Measurements from ENCODE around the gene BTRC.
A peak's percentile ranks its signal among the peaks of the same experiment; 100 is the strongest.
"Not testable (repeated sequence)": the region's sequence is repeated elsewhere in the genome, so short reads cannot be mapped to it uniquely, and the experiment has no call there.

Gene BTRC

GRCh38 chr10:101330631-101331225 is 23.2 kb upstream of the BTRC start:
- Mint-ChIP-seq H3K36me3 (peaks cover 2% of the 10 kb centered on the region), H3K9me3 (ENCODE audit: low read depth) (no peaks in the 10 kb centered on the region), H3K27ac (no peak overlapping the region), H3K4me3 (no peak overlapping the region), H3K4me1 (ENCODE audit: low read depth) (no peaks in the 10 kb centered on the region), H3K27me3 (peaks cover 9% of the 10 kb centered on the region)

GRCh38 chr10:101331956-101332355 is 22.0 kb upstream of the BTRC start:
- Mint-ChIP-seq H3K36me3 (peaks cover 2% of the 10 kb centered on the region), H3K27ac (no peak overlapping the region), H3K4me1 (ENCODE audit: low read depth) (no peaks in the 10 kb centered on the region), H3K27me3 (peaks cover 4% of the 10 kb centered on the region), H3K4me3 (no peak overlapping the region), H3K9me3 (ENCODE audit: low read depth) (no peaks in the 10 kb centered on the region)

GRCh38 chr10:101334259-101334658 is 19.7 kb upstream of the BTRC start:
- not testable (repeated sequence) for H3K4me3 Mint-ChIP-seq; H3K27ac Mint-ChIP-seq; H3K27me3 Mint-ChIP-seq; H3K9me3 Mint-ChIP-seq (ENCODE audit: low read depth); H3K36me3 Mint-ChIP-seq; H3K4me1 Mint-ChIP-seq (ENCODE audit: low read depth)

GRCh38 chr10:101336382-101336781 is 17.6 kb upstream of the BTRC start:
- Mint-ChIP-seq H3K4me3 (no peak overlapping the region), H3K27ac (no peak overlapping the region), H3K36me3 (no peaks in the 10 kb centered on the region), H3K27me3 (peaks cover 5% of the 10 kb centered on the region), H3K4me1 (ENCODE audit: low read depth) (no peaks in the 10 kb centered on the region), H3K9me3 (ENCODE audit: low read depth) (no peaks in the 10 kb centered on the region)

GRCh38 chr10:101337836-101338235 is 16.1 kb upstream of the BTRC start:
- no peak overlapping the region for H3K27ac Mint-ChIP-seq
- H3K9me3 Mint-ChIP-seq (ENCODE audit: low read depth): no peaks in the 10 kb centered on the region
- peaks cover 2% of the 10 kb centered on the region for H3K27me3 Mint-ChIP-seq
- no peaks in the 10 kb centered on the region for H3K4me1 Mint-ChIP-seq (ENCODE audit: low read depth)
- no peak overlapping the region for H3K4me3 Mint-ChIP-seq
- no peaks in the 10 kb centered on the region for H3K36me3 Mint-ChIP-seq

- Mint-ChIP-seq H3K4me1 (ENCODE audit: low read depth) (no peaks in the 10 kb centered on the region), H3K36me3 (no peaks in the 10 kb centered on the region), H3K27ac (no peak overlapping the region), H3K4me3 (no peak overlapping the region), H3K9me3 (ENCODE audit: low read depth) (no peaks in the 10 kb centered on the region), H3K27me3 (peaks cover 2% of the 10 kb centered on the region)
Observed at GRCh38 chr10:101341438-101341837, 12.5 kb upstream of the BTRC start.

- Mint-ChIP-seq H3K9me3 (ENCODE audit: low read depth) (no peaks in the 10 kb centered on the region), H3K4me3 (no peak overlapping the region)
Observed at GRCh38 chr10:101346177-101346576, 7.8 kb upstream of the BTRC start.

GRCh38 chr10:101351017-101351416 is 2.9 kb upstream of the BTRC start:
- H3K27ac Mint-ChIP-seq: no peak overlapping the region
- peaks cover 4% of the 10 kb centered on the region for H3K27me3 Mint-ChIP-seq
- H3K36me3 Mint-ChIP-seq: no peaks in the 10 kb centered on the region
- no peak overlapping the region for H3K4me3 Mint-ChIP-seq
- no peaks in the 10 kb centered on the region for H3K9me3 Mint-ChIP-seq (ENCODE audit: low read depth)
- peaks cover 20% of the 10 kb centered on the region for H3K4me1 Mint-ChIP-seq (ENCODE audit: low read depth)

More at GRCh38 chr10:101346177-101346576, 7.8 kb upstream of the BTRC start:
- no peak overlapping the region for H3K27ac Mint-ChIP-seq
- no peaks in the 10 kb centered on the region for H3K36me3 Mint-ChIP-seq
- peaks cover 4% of the 10 kb centered on the region for H3K27me3 Mint-ChIP-seq
- no peaks in the 10 kb centered on the region for H3K4me1 Mint-ChIP-seq (ENCODE audit: low read depth)

- no peak overlapping the region for H3K27ac Mint-ChIP-seq
- H3K4me1 Mint-ChIP-seq (ENCODE audit: low read depth): peaks cover 25% of the 10 kb centered on the region
- H3K36me3 Mint-ChIP-seq: peaks cover 2% of the 10 kb centered on the region
- no peaks in the 10 kb centered on the region for H3K9me3 Mint-ChIP-seq (ENCODE audit: low read depth)
- H3K27me3 Mint-ChIP-seq: peaks cover 4% of the 10 kb centered on the region
- no peak overlapping the region for H3K4me3 Mint-ChIP-seq
Observed at GRCh38 chr10:101351477-101351876, 2.5 kb upstream of the BTRC start.

GRCh38 chr10:101352857-101353256 is 1.1 kb upstream of the BTRC start:
- peaks cover 28% of the 10 kb centered on the region for H3K4me1 Mint-ChIP-seq (ENCODE audit: low read depth)
- H3K27ac Mint-ChIP-seq; H3K9me3 Mint-ChIP-seq (ENCODE audit: low read depth); H3K27me3 Mint-ChIP-seq; H3K4me3 Mint-ChIP-seq; H3K36me3 Mint-ChIP-seq: not testable (repeated sequence)

- peaks cover 31% of the 10 kb centered on the region for H3K4me1 Mint-ChIP-seq (ENCODE audit: low read depth)
- peak overlapping the region; percentile 90 for H3K27ac Mint-ChIP-seq
- H3K9me3 Mint-ChIP-seq (ENCODE audit: low read depth): no peaks in the 10 kb centered on the region
- peaks cover under 1% of the 10 kb centered on the region for H3K27me3 Mint-ChIP-seq
- H3K36me3 Mint-ChIP-seq: peaks cover 6% of the 10 kb centered on the region
- peak overlapping the region; percentile 98 for H3K4me3 Mint-ChIP-seq
Observed at GRCh38 chr10:101354328-101355071, 535 bp downstream of the BTRC start.

GRCh38 chr10:101355072-101355706 is 1.2 kb downstream of the BTRC start:
- Mint-ChIP-seq H3K9me3 (ENCODE audit: low read depth) (no peaks in the 10 kb centered on the region), H3K4me3 (peak overlapping the region; percentile 98), H3K27ac (peak overlapping the region; percentile 90), H3K4me1 (ENCODE audit: low read depth) (peaks cover 31% of the 10 kb centered on the region), H3K36me3 (peaks cover 6% of the 10 kb centered on the region), H3K27me3 (no peaks in the 10 kb centered on the region)

GRCh38 chr10:101356132-101356531 is 2.2 kb downstream of the BTRC start:
- Mint-ChIP-seq H3K4me1 (ENCODE audit: low read depth) (peaks cover 31% of the 10 kb centered on the region), H3K9me3 (ENCODE audit: low read depth) (no peaks in the 10 kb centered on the region), H3K27me3 (no peaks in the 10 kb centered on the region), H3K27ac (peak overlapping the region; percentile 64), H3K36me3 (peaks cover 6% of the 10 kb centered on the region), H3K4me3 (peak overlapping the region; percentile 5)

- Mint-ChIP-seq H3K27ac (no peak overlapping the region), H3K36me3 (peaks cover 6% of the 10 kb centered on the region), H3K4me1 (ENCODE audit: low read depth) (peaks cover 34% of the 10 kb centered on the region), H3K4me3 (no peak overlapping the region), H3K27me3 (no peaks in the 10 kb centered on the region), H3K9me3 (ENCODE audit: low read depth) (no peaks in the 10 kb centered on the region)
Observed at GRCh38 chr10:101357958-101358357, 4.0 kb downstream of the BTRC start.

- H3K9me3 Mint-ChIP-seq (ENCODE audit: low read depth): no peaks in the 10 kb centered on the region
- H3K27me3 Mint-ChIP-seq: no peaks in the 10 kb centered on the region
- H3K4me1 Mint-ChIP-seq (ENCODE audit: low read depth): peaks cover 31% of the 10 kb centered on the region
- H3K4me3 Mint-ChIP-seq: no peak overlapping the region
- no peak overlapping the region for H3K27ac Mint-ChIP-seq
- H3K36me3 Mint-ChIP-seq: peaks cover 6% of the 10 kb centered on the region
Observed at GRCh38 chr10:101358706-101359300, 4.8 kb downstream of the BTRC start.

Measured in activated naive CD8-positive, alpha-beta T cell (primary cell).